ENCODE results near the gene RBMS3. TPM values are rescaled to one million over a fixed set of nuclear protein-coding genes. Genes with fewer than 3 reads are reported as not detected.
"Not testable (repeated sequence)": the region's sequence is repeated elsewhere in the genome, so short reads cannot be mapped to it uniquely, and the experiment has no call there.

Gene RBMS3
- total RNA-seq, 1 donor from 2014 or later = 20.7 TPM

- DNase-seq (no peak), ATAC-seq (no peak)
- intact Hi-C loops (cut with micrococcal nuclease) = no loop called here
These were observed 82.2 kb downstream of the RBMS3 start for GRCh38 chr3:29363110-29363509.

- DNase-seq = no peak
- no peak for ATAC-seq
- intact Hi-C loops (cut with micrococcal nuclease) = no loop called here
These were observed 89.2 kb downstream of the RBMS3 start for GRCh38 chr3:29370021-29370420.

- DNase-seq (no peak), ATAC-seq (peak; percentile 43)
- intact Hi-C loops (cut with micrococcal nuclease) = no loop called here
These were observed 89.9 kb downstream of the RBMS3 start for GRCh38 chr3:29370476-29371420.

DNA sequence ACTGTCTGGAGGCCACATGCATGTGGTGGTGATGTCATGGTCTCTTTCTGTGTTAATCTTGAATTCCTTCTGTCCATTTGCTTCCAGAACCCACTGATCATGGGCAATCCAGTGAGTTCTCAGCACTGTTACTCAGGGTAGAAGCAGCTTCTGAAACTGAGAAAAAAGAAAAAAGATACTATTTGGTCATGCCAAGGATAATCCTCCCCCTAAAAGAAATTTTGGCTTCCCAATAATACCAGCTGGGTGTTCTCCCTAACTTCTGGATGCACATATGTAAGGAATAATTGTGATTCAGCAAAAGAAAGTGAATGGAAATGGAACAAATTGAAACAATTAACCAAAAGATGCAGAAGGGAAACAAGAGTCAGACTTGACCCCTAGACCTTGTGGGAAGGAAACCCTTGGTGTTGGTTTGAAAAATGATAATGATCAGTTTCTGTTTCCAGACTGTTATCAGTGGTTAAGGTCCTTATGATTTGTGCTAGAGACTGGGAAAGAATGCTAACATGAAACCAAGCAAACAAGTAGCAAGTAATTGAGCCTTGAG is 92.3 kb downstream of the RBMS3 start:
- DNase-seq (no peak), ATAC-seq (no peak)
- intact Hi-C loops (cut with micrococcal nuclease) = no loop called here

GRCh38 chr3:29374226-29374625 is 93.4 kb downstream of the RBMS3 start:
- intact Hi-C loops (cut with micrococcal nuclease) = no loop called here

DNA sequence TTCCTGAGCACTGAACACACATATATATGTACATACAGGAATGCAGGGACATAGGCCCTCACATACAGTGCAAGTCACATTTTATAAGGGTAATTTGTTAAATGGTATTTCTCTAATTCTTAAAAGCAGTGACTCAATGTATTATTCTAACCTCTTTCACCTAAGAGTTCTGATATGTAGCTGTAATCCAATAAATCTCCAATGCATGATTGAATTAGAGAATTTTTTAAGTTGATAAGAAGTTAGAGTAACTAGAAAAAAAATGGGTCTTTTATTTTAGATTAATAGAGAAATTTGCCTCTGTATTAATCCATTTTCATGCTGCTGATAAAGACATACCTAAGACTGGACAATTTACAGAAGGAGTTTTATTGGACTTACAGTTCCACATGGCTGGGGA is 98.2 kb downstream of the RBMS3 start:
- DNase-seq = no peak
- intact Hi-C loops (cut with micrococcal nuclease) = no loop called here
- ATAC-seq = no peak

More at GRCh38 chr3:29374226-29374625, 93.4 kb downstream of the RBMS3 start:
- DNase-seq (no peak), ATAC-seq (no peak)

DNA sequence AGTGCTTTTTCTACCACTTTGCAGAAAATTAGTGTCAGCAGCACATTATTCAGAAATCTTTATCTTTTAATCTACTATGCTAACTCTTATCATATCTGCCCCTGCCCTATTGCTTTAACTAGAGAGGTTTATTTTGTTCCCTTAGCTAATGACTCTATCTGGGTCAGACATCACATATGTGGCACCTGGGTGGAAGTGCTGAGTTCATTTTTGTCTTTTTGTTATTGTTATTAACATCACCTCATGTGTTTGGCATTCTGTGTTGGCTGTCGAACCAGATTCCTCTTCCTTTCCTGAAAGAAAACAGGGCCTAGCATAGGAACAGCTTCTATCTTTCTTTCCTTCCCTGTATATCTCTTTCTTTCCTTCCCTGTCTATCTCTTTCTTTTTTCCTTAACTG is 100.7 kb downstream of the RBMS3 start:
- ATAC-seq (peak; percentile 12), DNase-seq (no peak)
- intact Hi-C loops (cut with micrococcal nuclease) = no loop called here

GRCh38 chr3:29382409-29382808 is 101.5 kb downstream of the RBMS3 start:
- DNase-seq = no peak
- peak; percentile 55 for ATAC-seq
- intact Hi-C loops (cut with micrococcal nuclease) = no loop called here

DNA sequence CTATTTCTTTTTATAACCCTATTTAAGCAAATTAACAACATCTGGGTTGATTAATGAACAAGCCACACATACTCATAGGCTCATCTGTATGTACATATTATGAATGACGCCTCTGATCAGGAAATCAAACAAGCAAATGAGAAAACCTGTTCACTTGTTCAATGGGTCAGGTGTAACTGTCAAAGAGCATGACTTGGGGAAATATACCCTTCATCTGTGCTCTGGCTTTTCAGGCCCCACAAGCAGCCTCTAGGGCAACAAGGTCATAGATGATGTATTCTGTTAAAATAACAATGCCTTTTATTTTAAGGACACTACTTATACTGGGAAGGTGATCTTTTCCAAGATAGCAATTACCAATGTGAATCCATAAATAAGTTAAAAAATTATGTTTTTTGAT is 102.0 kb downstream of the RBMS3 start:
- ATAC-seq = no peak
- DNase-seq = no peak
- intact Hi-C loops (cut with micrococcal nuclease) = no loop called here

GRCh38 chr3:29384640-29385039 is 103.8 kb downstream of the RBMS3 start:
- intact Hi-C loops (cut with micrococcal nuclease) = no loop called here
- ATAC-seq (peak; percentile 82), DNase-seq (no peak)

DNA sequence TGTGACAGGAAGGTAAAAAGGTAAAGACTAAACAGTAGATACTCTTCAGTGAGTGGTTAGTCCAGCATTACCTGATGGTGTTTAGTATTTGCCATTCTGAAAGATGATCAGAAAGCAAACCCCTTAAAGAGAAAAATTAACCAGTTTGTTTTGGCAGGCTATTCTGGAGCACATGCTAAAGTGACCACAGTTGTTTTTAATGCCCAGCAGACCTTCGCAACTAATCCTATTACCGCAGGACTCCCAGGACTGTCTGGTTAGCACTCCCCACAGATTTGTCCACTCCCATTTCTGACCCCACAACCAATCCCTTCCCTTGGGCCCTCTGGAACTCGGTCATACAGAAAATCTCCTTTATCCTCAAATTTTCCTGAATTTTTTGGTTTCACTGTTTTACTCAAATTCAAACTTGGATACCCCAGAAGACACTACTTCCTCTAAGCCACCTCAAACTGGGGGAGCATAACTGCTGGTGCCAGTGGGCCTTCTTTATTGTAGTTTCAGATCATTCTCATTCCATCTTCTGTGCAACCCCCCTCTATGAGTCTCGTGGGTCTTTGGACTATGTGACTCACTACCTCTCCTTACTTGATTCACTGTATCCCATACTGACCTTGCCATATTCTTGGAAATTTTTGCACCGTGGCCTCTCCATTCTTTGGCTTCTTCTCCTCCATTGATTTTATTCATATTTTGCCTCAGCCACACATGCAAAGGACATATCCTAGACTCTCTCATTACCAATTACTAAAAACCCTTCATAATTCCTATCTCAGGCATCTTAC is 104.4 kb downstream of the RBMS3 start:
- ATAC-seq (peak; percentile 61), DNase-seq (no peak)
- intact Hi-C loops (cut with micrococcal nuclease) = no loop called here

DNA sequence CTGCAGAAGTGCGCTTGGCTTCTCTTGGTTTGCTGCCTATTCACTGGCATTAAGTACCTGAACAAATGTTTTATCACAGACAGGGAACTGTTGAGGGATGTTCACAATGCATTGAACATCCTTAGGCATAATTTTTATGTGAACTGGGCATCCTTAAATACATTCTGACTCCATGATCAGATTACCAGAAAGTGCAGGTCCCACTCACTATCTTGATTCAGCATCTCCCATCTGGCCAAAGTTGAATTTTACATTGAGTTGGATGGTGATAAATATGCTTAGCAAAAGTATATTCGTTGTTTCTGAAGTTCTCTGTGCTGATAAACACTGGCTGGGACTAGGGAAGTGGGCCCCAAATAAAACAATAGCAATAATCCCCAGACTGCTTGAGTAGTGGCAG is 108.5 kb downstream of the RBMS3 start:
- DNase-seq = no peak
- intact Hi-C loops (cut with micrococcal nuclease) = no loop called here
- ATAC-seq = no peak

DNA sequence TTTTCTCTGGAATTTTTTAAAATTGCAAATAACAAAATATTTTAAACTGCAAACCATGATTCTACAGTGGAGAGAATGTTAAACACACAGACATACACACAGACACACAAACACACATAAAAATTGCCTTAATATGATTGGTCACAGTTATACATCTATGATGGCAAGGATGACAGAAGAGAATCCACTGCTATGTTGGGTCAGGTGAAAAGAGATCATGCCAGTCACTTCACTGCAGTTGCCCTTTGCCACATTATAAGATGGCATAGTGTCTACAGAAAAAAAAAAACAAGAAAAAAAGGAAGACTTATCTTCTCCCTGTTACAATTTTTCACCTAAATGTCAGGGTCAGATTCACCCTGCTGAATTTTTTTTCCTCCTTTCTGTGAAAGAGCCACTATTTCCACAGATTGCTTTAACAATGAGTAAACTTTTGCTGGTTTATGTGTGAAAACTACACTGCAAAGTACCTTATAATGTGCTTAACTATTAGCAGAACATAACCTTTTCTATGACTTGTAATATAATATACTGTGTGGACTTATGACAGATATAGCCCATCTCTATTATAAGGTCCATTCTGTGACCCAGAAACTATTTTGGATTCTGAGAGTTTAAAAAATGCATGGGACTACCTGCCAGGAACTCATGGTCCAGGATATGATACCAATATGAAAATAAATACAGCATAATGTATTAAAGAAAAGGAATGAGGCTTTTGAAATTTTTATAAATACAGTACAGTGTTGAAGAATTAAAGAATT is 111.9 kb downstream of the RBMS3 start:
- intact Hi-C loops (cut with micrococcal nuclease) = no loop called here
- DNase-seq = no peak
- no peak for ATAC-seq

DNA sequence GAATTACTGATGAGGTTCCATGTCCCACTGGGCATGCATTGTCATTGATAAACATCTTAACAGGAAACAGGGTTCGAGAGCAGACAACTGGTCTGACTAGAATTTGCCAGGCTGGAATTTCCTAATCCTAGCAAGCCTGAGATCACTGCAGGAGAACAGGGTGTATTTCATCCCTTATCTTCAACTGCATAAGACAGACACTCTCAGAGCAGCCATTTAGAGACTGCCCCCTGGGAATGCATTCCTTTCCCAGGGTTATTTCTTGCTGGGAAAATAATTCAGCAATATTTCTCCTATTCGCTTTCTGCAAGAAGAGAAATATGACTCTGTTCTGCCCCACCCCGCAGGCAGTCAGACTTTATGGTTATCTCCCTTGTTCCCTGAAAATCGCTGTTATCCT is 113.1 kb downstream of the RBMS3 start:
- ATAC-seq; DNase-seq; intact Hi-C loops (cut with micrococcal nuclease): not testable (repeated sequence)

DNA sequence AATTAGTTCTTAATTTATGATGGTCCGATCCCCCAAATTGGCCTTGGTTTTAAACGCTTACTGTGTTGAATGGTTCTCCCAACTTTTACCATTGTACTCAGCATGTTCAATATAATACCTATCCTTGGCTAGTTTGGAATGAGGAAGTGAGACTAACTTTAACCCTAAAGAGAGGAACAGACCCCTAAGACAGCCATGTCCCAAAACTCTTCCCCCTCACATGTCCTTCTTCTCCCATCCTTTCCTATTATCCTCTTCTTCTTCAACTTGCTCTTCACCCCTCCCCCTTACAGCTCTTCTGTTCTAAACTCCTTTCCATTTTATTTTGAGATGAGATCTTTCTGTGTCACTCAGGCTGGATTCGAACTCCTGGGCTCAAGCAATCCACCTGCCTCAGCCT is 116.5 kb downstream of the RBMS3 start:
- DNase-seq = no peak
- no peak for ATAC-seq

DNA sequence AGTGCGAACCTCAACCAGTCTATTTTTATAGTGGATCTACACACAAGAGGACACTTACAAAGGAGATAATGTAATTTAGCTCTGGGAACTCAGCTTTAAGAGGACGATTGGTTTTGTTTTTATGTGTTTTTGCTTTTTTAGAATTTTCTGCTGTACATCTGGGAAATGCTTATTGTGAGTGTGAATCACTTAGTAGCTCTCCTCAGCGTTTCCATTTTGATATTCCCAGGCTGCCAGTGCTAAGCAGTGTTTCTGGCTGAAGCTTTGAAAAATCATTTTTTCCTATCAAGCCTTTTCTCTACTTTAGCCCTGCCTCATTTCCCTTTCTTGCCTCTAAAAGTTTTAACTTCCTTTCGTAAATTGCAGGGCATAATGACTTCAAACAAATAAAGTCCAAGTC is 117.9 kb downstream of the RBMS3 start:
- DNase-seq (no peak), ATAC-seq (no peak)
- intact Hi-C loops (cut with micrococcal nuclease) = no loop called here

More for the DNA sequence above, 116.5 kb downstream of the RBMS3 start:
- intact Hi-C loops (cut with micrococcal nuclease) = no loop called here

DNA sequence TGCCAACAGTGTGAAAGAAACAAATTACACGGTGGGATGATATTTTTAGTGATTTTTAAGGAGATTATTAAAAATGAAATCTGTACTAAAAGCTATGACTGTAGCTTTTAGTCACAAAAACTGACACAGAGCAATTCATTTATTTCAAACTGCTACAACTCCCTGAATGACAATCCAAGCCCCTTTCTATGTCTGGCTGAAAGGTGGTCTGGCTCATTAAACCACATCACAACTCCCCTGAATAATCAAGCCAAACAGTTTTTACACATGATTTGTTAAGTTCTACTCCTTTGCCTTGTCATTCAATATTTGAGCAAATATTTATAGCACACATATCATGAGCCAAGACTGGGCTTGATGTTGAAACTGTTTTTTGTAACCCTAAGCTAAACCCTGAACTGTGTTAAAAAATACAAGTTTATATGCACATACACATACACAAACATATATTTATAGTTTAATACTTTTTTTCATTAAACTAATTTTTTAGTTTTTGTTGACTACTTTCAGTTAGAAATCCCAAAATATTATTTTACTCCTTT is 125.5 kb downstream of the RBMS3 start:
- intact Hi-C loops (cut with micrococcal nuclease) = no loop called here
- ATAC-seq = no peak
- DNase-seq = no peak

GRCh38 chr3:29408676-29409075 is 127.8 kb downstream of the RBMS3 start:
- DNase-seq (no peak), ATAC-seq (no peak)
- intact Hi-C loops (cut with micrococcal nuclease) = no loop called here

DNA sequence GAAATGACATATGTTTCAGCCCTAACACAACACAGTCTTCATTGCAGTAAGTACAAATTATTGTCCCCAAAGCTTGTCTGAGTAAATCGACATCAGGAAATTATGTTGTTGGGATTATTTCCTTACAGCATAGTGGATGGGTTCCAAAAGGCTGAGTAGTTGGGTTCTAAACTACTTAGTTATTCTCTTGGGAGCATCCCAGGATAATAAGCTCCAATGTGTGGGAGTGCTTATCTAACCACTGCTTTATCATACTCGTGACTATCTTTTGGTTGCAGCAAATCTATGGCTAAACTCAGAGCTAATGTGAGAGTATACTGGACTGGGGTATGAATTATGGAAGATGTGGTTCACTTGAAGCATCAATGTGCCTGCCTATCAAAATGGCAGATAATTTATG is 128.5 kb downstream of the RBMS3 start:
- no peak for DNase-seq
- ATAC-seq = peak; percentile 63
- intact Hi-C loops (cut with micrococcal nuclease) = no loop called here
